ENCODE data around the gene SORCS1. TPM values are rescaled to one million over a fixed set of nuclear protein-coding genes. Genes with fewer than 3 reads are reported as not detected.

SORCS1 gene
- polyA plus RNA-seq, 3 donors: 0.09 TPM; not detected in 2

- no CpG with 5 or more reads among the region's 4 CpGs for WGBS (ENCODE audit: insufficient coverage)
- Histone ChIP-seq H3K4me2 (replicated peaks; ENCODE audit: extremely low read depth, low read length, poor library complexity, severe bottlenecking) (no peak overlapping the region), H3K9ac (ENCODE audit: insufficient read depth, low read length, poor library complexity, severe bottlenecking) (no peak overlapping the region), H3K4me1 (ENCODE audit: control insufficient read depth in 1 of 2, insufficient read depth in 2 of 2, low read length in 2 of 2) (peaks cover 0 to 2% of the 10 kb centered on the region in 2 donors), H3K36me3 (replicated peaks in 1 of 2; ENCODE audit: control insufficient read depth in 1 of 2, insufficient read depth in 2 of 2, low read length in 2 of 2) (no peaks in the 10 kb centered on the region), H3K4me3 (replicated peaks in 1 of 3; ENCODE audit: low read depth in 2 of 3, low read length in 3 of 3) (no peak overlapping the region), H4K20me1 (ENCODE audit: insufficient read depth, low read length) (no peaks in the 10 kb centered on the region), H3K79me2 (ENCODE audit: insufficient read depth, low read length) (no peaks in the 10 kb centered on the region), H3K27me3 (ENCODE audit: control insufficient read depth in 2 of 2, insufficient read depth in 2 of 2, low read length in 2 of 2) (no peaks in the 10 kb centered on the region), H2AFZ (ENCODE audit: insufficient read depth, low read depth, low read length, poor library complexity, severe bottlenecking) (no peak overlapping the region), H3K9me3 (replicated peaks in 1 of 2; ENCODE audit: control insufficient read depth in 1 of 2, insufficient read depth in 1 of 2, low read length in 2 of 2) (no peaks in the 10 kb centered on the region), H3K27ac (ENCODE audit: low read depth in 1 of 2, low read length in 2 of 2) (no peak overlapping the region)
- peaks cover 0 to 2% (median 0%) of the 10 kb centered on the region in 3 donors for H3K27me3 Mint-ChIP-seq (ENCODE audit: low read depth in 3 of 3)
- intact Hi-C loops (cut with micrococcal nuclease): no loop called here
- peaks cover 0 to 8% (median 0%) of the 10 kb centered on the region in 7 donors for H3K9me3 Mint-ChIP-seq
- DNase-seq: no peak
- TF ChIP-seq, protein P1, sequence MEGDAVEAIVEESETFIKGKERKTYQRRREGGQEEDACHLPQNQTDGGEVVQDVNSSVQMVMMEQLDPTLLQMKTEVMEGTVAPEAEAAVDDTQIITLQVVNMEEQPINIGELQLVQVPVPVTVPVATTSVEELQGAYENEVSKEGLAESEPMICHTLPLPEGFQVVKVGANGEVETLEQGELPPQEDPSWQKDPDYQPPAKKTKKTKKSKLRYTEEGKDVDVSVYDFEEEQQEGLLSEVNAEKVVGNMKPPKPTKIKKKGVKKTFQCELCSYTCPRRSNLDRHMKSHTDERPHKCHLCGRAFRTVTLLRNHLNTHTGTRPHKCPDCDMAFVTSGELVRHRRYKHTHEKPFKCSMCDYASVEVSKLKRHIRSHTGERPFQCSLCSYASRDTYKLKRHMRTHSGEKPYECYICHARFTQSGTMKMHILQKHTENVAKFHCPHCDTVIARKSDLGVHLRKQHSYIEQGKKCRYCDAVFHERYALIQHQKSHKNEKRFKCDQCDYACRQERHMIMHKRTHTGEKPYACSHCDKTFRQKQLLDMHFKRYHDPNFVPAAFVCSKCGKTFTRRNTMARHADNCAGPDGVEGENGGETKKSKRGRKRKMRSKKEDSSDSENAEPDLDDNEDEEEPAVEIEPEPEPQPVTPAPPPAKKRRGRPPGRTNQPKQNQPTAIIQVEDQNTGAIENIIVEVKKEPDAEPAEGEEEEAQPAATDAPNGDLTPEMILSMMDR (IDR thresholded peaks at IDR 0.05): no peak
- no peak overlapping the region for H3K4me3 Mint-ChIP-seq
- peaks cover 12% of the 10 kb centered on the region for H3K4me1 Mint-ChIP-seq
- H3K27ac Mint-ChIP-seq: no peak overlapping the region
- no peaks in the 10 kb centered on the region for H3K36me3 Mint-ChIP-seq
Measured at GRCh38 chr10:106980495-106981451, 183.7 kb downstream of the SORCS1 start.

DNA sequence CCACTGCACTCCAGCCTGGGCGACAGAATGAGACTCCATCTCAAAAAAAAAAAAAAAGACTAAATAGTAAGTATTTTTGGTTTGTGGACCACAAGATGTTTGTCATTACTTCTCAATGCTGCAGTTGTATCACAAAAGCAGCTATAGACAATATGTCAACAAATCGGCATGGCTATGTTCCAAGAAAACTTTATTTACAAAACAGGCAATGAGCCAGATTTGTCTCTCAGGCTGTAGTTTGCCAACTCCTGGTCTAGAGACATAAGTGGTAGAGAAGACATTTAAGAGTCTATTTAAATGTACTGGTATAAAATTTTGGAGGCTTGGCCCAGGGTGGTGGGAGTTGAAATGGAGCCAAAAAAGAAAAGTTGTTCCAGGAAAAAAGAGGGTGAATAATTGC lies 185.8 kb downstream of the SORCS1 start:
- Mint-ChIP-seq H3K4me3 (no peak overlapping the region), H3K9me3 (peaks cover 0 to 5% (median 0%) of the 10 kb centered on the region in 7 donors), H3K36me3 (no peaks in the 10 kb centered on the region), H3K4me1 (peaks cover 14% of the 10 kb centered on the region), H3K27me3 (ENCODE audit: low read depth in 3 of 3) (no peaks in the 10 kb centered on the region), H3K27ac (no peak overlapping the region)
- Histone ChIP-seq H3K27ac (ENCODE audit: low read depth in 1 of 2, low read length in 2 of 2) (no peak overlapping the region), H3K27me3 (ENCODE audit: control insufficient read depth in 2 of 2, insufficient read depth in 2 of 2, low read length in 2 of 2) (no peaks in the 10 kb centered on the region), H3K4me1 (ENCODE audit: control insufficient read depth in 1 of 2, insufficient read depth in 2 of 2, low read length in 2 of 2) (peaks cover 0 to 2% of the 10 kb centered on the region in 2 donors), H3K4me3 (replicated peaks in 1 of 3; ENCODE audit: low read depth in 2 of 3, low read length in 3 of 3) (no peak overlapping the region), H3K36me3 (replicated peaks in 1 of 2; ENCODE audit: control insufficient read depth in 1 of 2, insufficient read depth in 2 of 2, low read length in 2 of 2) (no peaks in the 10 kb centered on the region), H3K4me2 (replicated peaks; ENCODE audit: extremely low read depth, low read length, poor library complexity, severe bottlenecking) (no peak overlapping the region), H3K79me2 (ENCODE audit: insufficient read depth, low read length) (no peaks in the 10 kb centered on the region), H3K9ac (ENCODE audit: insufficient read depth, low read length, poor library complexity, severe bottlenecking) (no peak overlapping the region), H4K20me1 (ENCODE audit: insufficient read depth, low read length) (no peaks in the 10 kb centered on the region), H2AFZ (ENCODE audit: insufficient read depth, low read depth, low read length, poor library complexity, severe bottlenecking) (no peak overlapping the region), H3K9me3 (replicated peaks in 1 of 2; ENCODE audit: control insufficient read depth in 1 of 2, insufficient read depth in 1 of 2, low read length in 2 of 2) (no peaks in the 10 kb centered on the region)
- intact Hi-C loops (cut with micrococcal nuclease): no loop called here
- no CpG with 5 or more reads among the region's 2 CpGs for WGBS (ENCODE audit: insufficient coverage)
- TF ChIP-seq, protein P1 (IDR thresholded peaks at IDR 0.05): no peak
- DNase-seq: no peak

Measured in CD14-positive monocyte (primary cell).